Heart right ventricle (tissue), 16 donors: ENCODE measurements around the gene OR51E2. TPM values are rescaled to one million over a fixed set of nuclear protein-coding genes. Genes with fewer than 3 reads are reported as not detected.

Experiments used
- ATAC-seq, 8 donors: fragments of 200-7000 bp; cut with Tn5 transposase; one replicate each; pipeline ENCODE4 v1.9.1; 2020; ENCODE audit warnings: mild to moderate bottlenecking in 8 of 8, moderate library complexity in 8 of 8, moderate number of reproducible peaks in 1 of 8
- DNase-seq, 2 donors: peaks; one replicate each; pipeline ENCODE4 v3.0.0-alpha.2; 2020
- H3K27ac ChIP-seq, 10 donors: fragments of 200-600 bp; sonication (generic) in 2 of 10; one replicate each; pipeline versions ENCODE4 v1.5.0 to v1.8.0; 2020 to 2022; ENCODE audit warnings: mild to moderate bottlenecking in 3 of 10
- H3K27me3 ChIP-seq, 7 donors: fragments of 200-600 bp; one replicate each; pipeline ENCODE4 v1.8.0; 2021 to 2022; ENCODE audit warnings: mild to moderate bottlenecking in 2 of 7
- H3K36me3 ChIP-seq, 9 donors: fragments of 200-600 bp; sonication (generic) in 1 of 9; one replicate each; pipeline versions ENCODE4 v1.5.0 to v1.8.0; 2020 to 2022; ENCODE audit warnings: mild to moderate bottlenecking in 2 of 9
- H3K4me1 ChIP-seq, 9 donors: fragments of 200-600 bp; sonication (generic) in 1 of 9; one replicate each; pipeline versions ENCODE4 v1.5.0 to v1.8.0; 2020 to 2022; ENCODE audit warnings: mild to moderate bottlenecking in 4 of 9
- H3K4me3 ChIP-seq, 10 donors: fragments of 200-600 bp; sonication (generic) in 2 of 10; one replicate each; pipeline versions ENCODE4 v1.5.0 to v1.8.0; 2020 to 2022; ENCODE audit warnings: mild to moderate bottlenecking in 7 of 10, moderate library complexity in 2 of 10
- H3K9me3 ChIP-seq, 11 donors: fragments of 200-600 bp in 10 of 11; sonication (generic) in 2 of 11; one replicate each; pipeline versions ENCODE4 v1.5.0 to v1.8.0; 2013 to 2022; ENCODE audit warnings: mild to moderate bottlenecking in 2 of 11, control low read depth in 1 of 11, moderate library complexity in 1 of 11
- CTCF ChIP-seq, 9 donors: fragments of 200-600 bp; sonication (generic) in 2 of 9; IDR thresholded peaks; one replicate each; pipeline versions ENCODE4 v1.5.0 to v1.8.0; 2021 to 2022; ENCODE audit warnings: antibody characterized with exemption in 9 of 9, mild to moderate bottlenecking in 5 of 9, moderate library complexity in 1 of 9
- WGBS, 2 donors: extraction: QIAGEN DNeasy Blood & Tissue Kit; methylation state at CpG; one replicate each; pipeline ENCODE4 v1.1.7; 2013; ENCODE audit warnings: inconsistent platforms in 1 of 2; 5-methylcytosine and 5-hydroxymethylcytosine counted together
- intact Hi-C, 10 donors: fragments of 100-400 bp; cut with DNase I; formaldehyde crosslinking; loops; one replicate each; pipeline versions ENCODE4 v1.11.1 to v1.14.2; 2022
- polyA plus RNA-seq, 2 donors: library from polyadenylated mRNA; stranded (reverse); fragments of 200-250 nt; gene quantifications; one replicate each; pipeline ENCODE4 v1.2.3, GENCODE V29; 2013
- total RNA-seq, 10 donors: library from RNA; stranded (reverse); fragmentation: NEBNext Ultra II Directional in 3 of 10; extraction: Animal tissue kit (Norgen Biotek cat#: 25700) in 3 of 10; gene quantifications; one replicate each; pipeline versions ENCODE4 v1.2.1 to v1.2.4, GENCODE V29; 2021 to 2023
- donor health status: Arrhythmogenic right ventricular cardiomyopathy.
- donor health status: ischemic (EF 13 %, LVEDD 7.1; RV severe dilation, severe dysfunction).
- donor health status: healthy with polysubstance abuse.
- donor health status: DM: no; HTN: yes; CAD: no.
- donor health status: DM: no; HTN: no; CAD: no.
- donor health status: ischemic (EF 25% LVEDD 6.9; RV normal size, moderate dysfunction).
- donor health status: ischemic (EF 25% LVEDD 5.7; RV mildly dilated, moderate dysfunction).
- donor health status: healthy.
- donor health status: DM: yes; HTN: yes; CAD: no.
- donor health status: Ischemic cardiomyopathy.
- donor health status: ischemic (EF 35%, LVEDD 5.7; RV mildly dilated, moderate dysfunction).
- donor health status: nonischemic (EF 11% LVEDD 7.7; RV severe dilation, severe dysfunction).
- donor health status: DM: yes; HTN: yes; CAD: no.
- donor health status: PGD.
- donor health status: ischemic (EF 29% LVEDD 5.4; RV normal size, mild dysfunction).
- donor health status: nonischemic (EF 23%, LVEDD 6.1; RV moderate dilation, normal function).

Gene OR51E2
- total and polyA plus RNA-seq, 12 donors = 0.07 to 0.25 (median 0.16) TPM; not detected in 6

- H3K27ac ChIP-seq = no peak overlapping the region
- no peak for DNase-seq
- no peaks in the 10 kb centered on the region for H3K9me3 ChIP-seq
- WGBS, 2 donors = 56 to 60% methylated on average over 2 of the region's 2 CpGs
- ATAC-seq = no peak
- no peaks in the 10 kb centered on the region for H3K36me3 ChIP-seq
- TF ChIP-seq CTCF (IDR thresholded peaks at IDR 0.05) = no peak
- no peaks in the 10 kb centered on the region for H3K27me3 ChIP-seq
- H3K4me3 ChIP-seq = no peak overlapping the region
- intact Hi-C loops = loop anchor here in 1 of 10 donors (10.0 kb wide), 1 partner anchor 63 kb away; no protein-coding TSS in a partner anchor
- peaks cover 0 to 12% (median 0%) of the 10 kb centered on the region in 9 donors for H3K4me1 ChIP-seq
Measured at GRCh38 chr11:4671741-4672140, 25.9 kb downstream of the OR51E2 start.

- H3K27ac ChIP-seq = no peak overlapping the region
- intact Hi-C loops = loop anchor here in 1 of 10 donors (5.0 kb wide), 1 partner anchor 1347 kb away; no protein-coding TSS in a partner anchor
Measured at GRCh38 chr11:4665424-4665823, 32.2 kb downstream of the OR51E2 start.

DNA sequence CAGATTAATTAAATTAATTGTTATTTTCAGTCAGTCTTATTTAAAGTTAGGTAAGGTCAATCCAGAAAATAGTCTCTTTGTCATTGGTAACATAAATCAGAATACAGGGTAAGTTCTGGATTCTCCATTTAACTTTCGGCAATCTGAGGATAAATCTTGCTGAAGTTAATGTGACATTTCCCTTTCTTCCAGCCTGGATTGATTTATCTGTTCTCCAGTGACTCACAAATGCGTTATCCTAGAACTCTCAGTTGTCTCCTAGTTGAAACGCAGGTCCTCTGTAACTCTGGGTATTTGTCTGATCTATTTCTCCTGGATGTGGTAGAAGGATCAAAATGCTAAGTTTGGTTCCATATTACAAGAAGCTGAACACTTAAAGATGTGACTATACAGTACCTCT, 32.9 kb downstream of the OR51E2 start:
- WGBS, 2 donors = 83 to 85% methylated on average over 3 of the region's 3 CpGs
- H3K36me3 ChIP-seq = no peaks in the 10 kb centered on the region
- DNase-seq = no peak
- no peaks in the 10 kb centered on the region for H3K27me3 ChIP-seq
- no peaks in the 10 kb centered on the region for H3K9me3 ChIP-seq
- intact Hi-C loops = loop anchor here in 1 of 10 donors (5.0 kb wide), 1 partner anchor 1348 kb away; no protein-coding TSS in a partner anchor
- no peak overlapping the region for H3K4me3 ChIP-seq
- H3K27ac ChIP-seq = no peak overlapping the region
- ATAC-seq = no peak
- H3K4me1 ChIP-seq = no peaks in the 10 kb centered on the region
- TF ChIP-seq CTCF (IDR thresholded peaks at IDR 0.05) = no peak

More at GRCh38 chr11:4665424-4665823, 32.2 kb downstream of the OR51E2 start:
- DNase-seq (no peak), ATAC-seq (no peak)
- no peaks in the 10 kb centered on the region for H3K36me3 ChIP-seq
- no peak for TF ChIP-seq CTCF (IDR thresholded peaks at IDR 0.05)
- no peaks in the 10 kb centered on the region for H3K4me1 ChIP-seq
- no peaks in the 10 kb centered on the region for H3K9me3 ChIP-seq
- 84 to 93% methylated on average over 2 of the region's 2 CpGs for WGBS, 2 donors
- H3K4me3 ChIP-seq = no peak overlapping the region
- H3K27me3 ChIP-seq = no peaks in the 10 kb centered on the region

DNA sequence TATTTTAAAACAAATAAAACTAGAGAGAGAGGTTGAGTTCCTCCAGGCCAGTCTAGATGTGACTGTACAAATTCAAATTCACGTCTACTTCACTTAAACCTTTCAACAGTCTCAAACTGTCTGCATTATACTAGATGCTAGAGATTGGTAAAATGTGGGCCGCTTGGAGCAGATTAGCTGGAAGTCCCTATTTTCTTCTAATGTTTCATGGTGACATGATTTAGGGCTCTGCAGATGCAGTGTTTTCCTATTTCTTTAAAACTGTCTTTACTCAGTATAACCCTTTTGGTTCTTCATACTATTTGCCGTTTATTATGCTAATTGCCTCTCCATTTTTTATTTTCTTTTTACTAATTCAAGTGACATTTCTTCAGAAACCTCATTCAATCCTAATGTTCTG, 33.5 kb downstream of the OR51E2 start:
- ATAC-seq (no peak), DNase-seq (no peak)
- H3K27ac ChIP-seq = no peak overlapping the region
- no peak for TF ChIP-seq CTCF (IDR thresholded peaks at IDR 0.05)
- intact Hi-C loops = no loop called here
- no peaks in the 10 kb centered on the region for H3K27me3 ChIP-seq
- no peaks in the 10 kb centered on the region for H3K9me3 ChIP-seq
- no peak overlapping the region for H3K4me3 ChIP-seq
- H3K36me3 ChIP-seq = no peaks in the 10 kb centered on the region
- 83 to 91% methylated on average over 3 of the region's 3 CpGs for WGBS, 2 donors
- no peaks in the 10 kb centered on the region for H3K4me1 ChIP-seq
